Uterus (tissue), 2 donors: ENCODE results near the gene ORM1.

Experiments used
- POLR2A ChIP-seq, 2 donors: fragments of 450-650 bp; IDR thresholded peaks; one replicate each; pipeline ENCODE4 v1.6.1; 2016; ENCODE audit warnings: antibody characterized with exemption in 2 of 2, mild to moderate bottlenecking in 1 of 2, moderate library complexity in 1 of 2
- TF ChIP-seq, protein P1 (sequence below), 4 experiments: fragments of 200-600 bp in 2 of 4; fragments of 450-650 bp in 2 of 4; sonication (generic) in 2 of 4; IDR thresholded peaks; one replicate each; pipeline ENCODE4 v1.5.1; 2016 to 2019; ENCODE audit warnings: antibody characterized with exemption in 4 of 4, mild to moderate bottlenecking in 2 of 4, moderate library complexity in 1 of 4

DNA sequence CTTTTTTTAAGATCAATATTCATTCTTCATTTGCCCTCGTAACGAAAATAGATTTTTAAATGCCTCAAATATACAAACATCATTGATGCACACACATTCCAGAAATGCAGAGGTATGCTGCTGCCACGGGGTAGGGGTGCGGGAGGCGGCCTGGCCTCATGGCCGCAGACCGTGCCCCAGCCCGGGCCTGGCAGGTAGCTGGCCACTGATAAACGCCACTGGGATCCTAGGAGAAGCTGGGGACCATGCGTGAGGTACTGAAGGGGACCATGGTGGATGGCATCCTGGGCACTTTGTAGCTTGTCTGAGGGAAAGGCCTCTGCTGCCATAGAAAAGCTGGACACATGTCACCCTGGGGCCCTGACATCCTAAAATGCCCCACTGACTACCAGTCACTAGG lies 13.3 kb downstream of the ORM1 start:
- TF ChIP-seq, protein P1, sequence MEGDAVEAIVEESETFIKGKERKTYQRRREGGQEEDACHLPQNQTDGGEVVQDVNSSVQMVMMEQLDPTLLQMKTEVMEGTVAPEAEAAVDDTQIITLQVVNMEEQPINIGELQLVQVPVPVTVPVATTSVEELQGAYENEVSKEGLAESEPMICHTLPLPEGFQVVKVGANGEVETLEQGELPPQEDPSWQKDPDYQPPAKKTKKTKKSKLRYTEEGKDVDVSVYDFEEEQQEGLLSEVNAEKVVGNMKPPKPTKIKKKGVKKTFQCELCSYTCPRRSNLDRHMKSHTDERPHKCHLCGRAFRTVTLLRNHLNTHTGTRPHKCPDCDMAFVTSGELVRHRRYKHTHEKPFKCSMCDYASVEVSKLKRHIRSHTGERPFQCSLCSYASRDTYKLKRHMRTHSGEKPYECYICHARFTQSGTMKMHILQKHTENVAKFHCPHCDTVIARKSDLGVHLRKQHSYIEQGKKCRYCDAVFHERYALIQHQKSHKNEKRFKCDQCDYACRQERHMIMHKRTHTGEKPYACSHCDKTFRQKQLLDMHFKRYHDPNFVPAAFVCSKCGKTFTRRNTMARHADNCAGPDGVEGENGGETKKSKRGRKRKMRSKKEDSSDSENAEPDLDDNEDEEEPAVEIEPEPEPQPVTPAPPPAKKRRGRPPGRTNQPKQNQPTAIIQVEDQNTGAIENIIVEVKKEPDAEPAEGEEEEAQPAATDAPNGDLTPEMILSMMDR (IDR thresholded peaks at IDR 0.05): no peak
- TF ChIP-seq POLR2A (IDR thresholded peaks at IDR 0.05): no peak
